HG02840 (cell line): Measurements from ENCODE around the gene BMF.
"Not testable (repeated sequence)": the region's sequence is repeated elsewhere in the genome, so short reads cannot be mapped to it uniquely, and the experiment has no call there.

ENCODE experiments used
- ATAC-seq: cut with Tn5 transposase; IDR thresholded peaks from one replicate; pipeline ENCODE4 v1.9.1; 2021; ENCODE audit warnings: mild to moderate bottlenecking, moderate library complexity, moderate number of reproducible peaks; ENCODE audit not compliant: unreplicated experiment, low FRiP score

Gene BMF

DNA sequence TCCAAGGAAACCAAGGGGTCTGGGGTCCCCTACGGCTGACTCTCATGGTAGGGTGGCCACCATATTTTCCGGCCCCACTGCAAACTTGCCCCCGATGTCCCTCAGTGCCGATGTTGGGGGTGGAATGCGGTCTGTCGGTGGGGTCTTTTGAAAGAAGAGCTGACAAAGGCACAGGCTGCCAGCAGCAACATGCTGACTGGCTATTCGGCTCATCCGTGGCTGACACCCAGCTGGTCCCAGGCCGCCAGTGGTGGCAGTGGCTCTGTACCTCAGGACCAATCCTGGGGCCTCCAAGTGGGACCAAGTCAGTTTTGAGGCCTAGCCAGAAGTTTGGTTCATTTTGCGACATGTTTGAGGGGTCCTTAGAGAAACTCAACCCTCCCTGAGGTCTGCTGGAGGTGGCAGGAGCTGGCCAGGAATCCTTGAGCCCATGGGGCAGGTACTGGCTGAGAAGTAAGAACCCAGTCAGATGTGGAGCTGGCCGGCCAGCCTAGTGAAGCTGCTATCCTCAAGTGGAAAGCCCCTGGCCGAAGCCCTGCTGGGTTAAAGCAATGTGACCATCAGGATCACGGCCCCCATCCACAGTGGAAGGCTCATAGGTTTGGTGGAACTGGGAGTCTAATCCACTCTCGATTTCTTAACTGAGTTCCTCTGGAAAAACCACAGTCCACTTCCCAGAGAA is 17.8 kb downstream of the BMF start:
- ATAC-seq: no peak

GRCh38 chr15:40088929-40089755 is 19.5 kb downstream of the BMF start:
- ATAC-seq: no peak

GRCh38 chr15:40087991-40088928 is 20.4 kb downstream of the BMF start:
- no peak for ATAC-seq

DNA sequence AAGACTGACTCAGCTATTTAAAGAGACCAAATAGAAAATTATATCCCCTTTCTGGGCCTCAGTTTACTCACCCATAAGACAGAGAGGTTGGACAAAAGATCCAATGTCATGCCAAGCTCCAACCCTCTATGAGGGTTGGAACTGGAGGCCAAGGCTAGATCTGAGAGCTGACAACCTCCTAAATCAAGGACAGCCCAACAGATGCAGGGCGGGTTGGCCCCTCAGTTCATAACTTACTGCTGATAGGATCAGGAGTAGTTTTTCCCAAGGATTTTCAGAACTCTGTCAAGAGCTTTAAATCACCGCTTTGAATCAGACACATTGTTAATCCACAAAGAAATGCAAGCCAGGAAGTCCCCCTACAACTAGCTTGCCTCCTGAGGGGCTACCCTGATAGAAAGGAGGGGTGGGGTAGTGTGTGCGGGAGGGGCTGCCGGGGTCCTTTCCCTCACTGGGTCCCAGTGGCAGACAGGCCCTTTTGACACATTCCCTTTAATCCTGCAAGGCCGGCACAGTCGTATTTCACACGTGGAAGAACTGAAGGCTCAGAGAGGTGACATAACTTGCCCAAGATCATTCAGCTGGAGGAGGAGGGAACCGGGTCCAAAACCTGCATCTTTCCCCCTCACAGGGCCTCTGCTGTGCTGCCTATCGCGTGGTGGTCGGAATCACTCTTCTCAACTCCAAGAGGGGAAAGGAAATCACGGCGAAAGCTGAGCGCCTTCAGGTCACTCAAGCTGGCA is 21.4 kb downstream of the BMF start:
- no peak for ATAC-seq

- ATAC-seq: no peak
Measured at GRCh38 chr15:40085266-40085665, 23.4 kb downstream of the BMF start.

DNA sequence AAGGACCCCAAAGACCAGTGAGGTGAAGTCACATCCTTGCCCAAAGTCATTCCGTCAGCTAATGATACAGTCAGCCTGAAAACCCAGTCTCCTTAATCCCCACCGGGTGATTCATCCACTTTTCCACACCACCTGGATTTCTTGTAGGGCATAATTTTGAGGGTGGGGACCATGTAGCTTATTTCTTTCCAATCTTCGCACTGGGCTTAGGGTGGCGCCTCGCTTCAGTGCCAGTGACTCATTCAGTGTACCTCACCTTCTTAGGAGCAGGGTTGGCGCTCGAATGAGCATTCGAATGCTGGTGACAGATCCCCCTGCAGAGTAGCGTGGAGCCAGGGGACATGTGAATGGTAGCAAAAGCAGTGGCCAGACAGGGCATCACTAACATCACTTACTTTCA is 24.0 kb downstream of the BMF start:
- ATAC-seq: no peak

DNA sequence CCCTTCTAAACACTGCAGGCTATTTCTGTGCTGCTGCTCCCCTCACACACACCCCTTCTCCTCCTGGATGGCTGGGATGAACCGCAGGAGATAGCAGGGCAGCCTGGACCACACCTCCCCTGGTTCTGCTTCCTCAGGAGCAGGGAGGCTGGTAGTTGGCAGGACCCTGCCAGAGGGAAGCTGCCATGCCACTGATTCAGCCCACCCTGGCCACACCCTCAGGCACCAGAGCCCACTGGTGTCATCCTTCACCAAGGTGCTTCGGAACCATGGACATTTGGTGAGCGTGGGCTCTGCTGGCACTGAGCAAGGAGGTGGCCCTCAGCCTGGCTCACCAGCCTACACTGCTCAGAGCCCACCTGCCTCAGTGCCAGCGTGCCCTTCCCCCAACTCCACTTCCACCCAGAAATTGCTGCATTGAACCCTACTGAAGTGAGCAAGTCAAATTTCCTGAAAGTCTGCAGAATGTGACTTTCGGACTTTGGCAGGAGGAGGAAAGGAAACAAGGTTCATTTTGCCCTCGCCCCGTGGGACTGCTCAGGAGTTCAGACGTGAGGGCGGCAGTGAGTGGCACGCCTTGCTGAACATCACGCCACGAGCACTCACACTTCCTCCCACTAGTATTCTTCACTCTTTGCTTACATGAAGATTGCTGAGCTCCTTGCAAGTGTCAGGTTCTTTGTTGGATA is 26.3 kb downstream of the BMF start:
- ATAC-seq: no peak

DNA sequence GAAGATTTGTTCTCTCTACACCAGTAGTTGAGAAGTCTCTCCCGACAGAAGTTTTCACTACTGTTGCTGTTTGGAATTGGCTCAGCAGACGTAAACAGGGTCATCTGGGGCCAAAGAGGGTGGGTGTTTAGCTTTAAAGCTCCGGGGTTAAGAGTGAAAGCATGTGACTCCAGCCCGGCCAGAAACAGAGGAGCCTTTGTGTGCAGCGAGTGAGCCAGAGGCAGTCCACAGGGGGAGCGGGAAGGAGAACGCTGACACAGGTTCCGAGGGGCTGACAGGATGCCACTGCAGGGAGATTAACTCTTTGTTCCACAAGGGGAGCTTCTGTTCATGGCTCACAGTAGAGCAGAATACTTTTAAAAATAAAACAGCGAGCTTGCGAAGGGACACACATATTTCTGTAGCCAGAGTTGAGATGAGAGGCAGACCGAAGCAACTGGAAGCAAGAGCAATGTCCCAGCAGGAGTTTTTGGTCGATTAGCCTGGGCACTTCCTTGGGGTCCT is 26.9 kb downstream of the BMF start:
- no peak for ATAC-seq

DNA sequence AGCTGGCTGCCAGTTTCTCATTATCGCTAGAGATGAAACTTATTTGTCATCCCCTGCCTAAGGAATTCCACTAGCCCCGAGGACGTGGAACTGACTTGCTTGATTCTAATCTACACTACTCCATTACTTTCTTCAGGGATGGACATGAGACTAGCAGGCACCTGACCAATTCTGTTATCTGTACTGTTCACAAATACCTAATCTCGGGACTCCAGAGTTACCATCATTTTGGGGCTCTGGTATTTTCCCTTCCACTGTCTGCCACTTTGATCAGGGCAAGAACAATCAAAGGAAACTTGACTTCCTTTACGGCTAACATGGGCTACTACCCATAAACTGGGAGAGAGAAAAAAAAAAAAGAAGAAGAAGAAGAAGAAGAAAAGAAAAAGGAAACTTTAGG is 27.8 kb downstream of the BMF start:
- no peak for ATAC-seq

- ATAC-seq: no peak
Measured at GRCh38 chr15:40080104-40080503, 28.6 kb downstream of the BMF start.

GRCh38 chr15:40079456-40079855 is 29.2 kb downstream of the BMF start:
- ATAC-seq: no peak

DNA sequence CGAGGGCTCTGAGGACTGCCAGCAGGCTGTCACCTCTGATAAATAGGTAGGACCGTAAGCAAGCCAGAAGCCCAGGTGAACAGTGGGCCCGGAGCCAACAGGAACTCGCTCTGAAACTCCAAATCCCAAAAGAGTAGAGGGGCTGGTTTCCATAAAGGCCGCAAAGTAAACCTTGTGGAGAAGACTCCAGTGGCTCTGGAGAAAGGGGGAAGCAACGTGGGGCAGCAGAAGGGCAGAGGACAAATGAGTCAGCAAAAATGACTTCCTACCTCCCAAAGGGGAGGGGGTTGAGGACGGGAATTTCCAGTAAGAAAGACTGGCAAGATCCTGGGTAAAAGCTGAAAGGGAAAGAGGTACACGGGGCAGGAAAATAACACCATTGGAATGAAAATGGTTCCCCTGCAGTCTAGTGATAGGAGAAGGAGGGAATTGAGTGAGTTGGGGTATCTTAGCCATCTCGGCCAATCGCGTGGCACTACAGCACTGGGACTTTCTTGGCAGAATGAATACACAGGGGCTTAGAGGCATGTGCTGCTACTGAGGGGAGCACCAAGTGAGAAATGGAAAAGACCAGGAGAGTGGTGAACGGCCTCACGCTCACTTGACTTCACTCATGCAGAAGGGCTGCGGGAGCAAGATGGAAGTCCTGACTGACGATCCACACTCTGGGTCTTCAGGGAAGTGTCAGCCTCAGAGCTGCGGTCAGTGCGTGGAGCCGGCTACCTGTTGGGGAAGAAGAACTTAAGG is 33.2 kb downstream of the BMF start:
- no peak for ATAC-seq

DNA sequence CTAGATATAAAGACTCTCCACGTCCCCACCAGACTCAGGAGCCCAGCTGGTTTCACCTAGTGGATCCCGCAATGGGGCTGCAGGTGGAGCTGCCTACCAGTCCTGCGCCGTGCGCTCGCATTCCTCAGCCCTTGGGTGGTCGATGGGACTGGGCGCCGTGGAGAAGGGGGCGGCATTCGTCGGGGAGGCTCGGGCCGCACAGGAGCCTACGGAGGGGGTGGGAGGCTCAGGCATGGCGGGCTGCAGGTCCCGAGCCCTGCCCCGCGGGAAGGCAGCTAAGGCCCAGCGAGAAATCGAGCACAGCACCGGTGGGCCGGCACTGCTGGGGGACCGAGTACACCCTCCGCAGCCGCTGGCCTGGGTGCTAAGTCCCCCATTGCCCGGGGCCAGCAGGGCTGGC is 34.0 kb downstream of the BMF start:
- ATAC-seq: not testable (repeated sequence)

GRCh38 chr15:40073716-40074490 is 34.8 kb downstream of the BMF start:
- not testable (repeated sequence) for ATAC-seq

- ATAC-seq: no peak
Measured at GRCh38 chr15:40072216-40072990, 36.3 kb downstream of the BMF start.

DNA sequence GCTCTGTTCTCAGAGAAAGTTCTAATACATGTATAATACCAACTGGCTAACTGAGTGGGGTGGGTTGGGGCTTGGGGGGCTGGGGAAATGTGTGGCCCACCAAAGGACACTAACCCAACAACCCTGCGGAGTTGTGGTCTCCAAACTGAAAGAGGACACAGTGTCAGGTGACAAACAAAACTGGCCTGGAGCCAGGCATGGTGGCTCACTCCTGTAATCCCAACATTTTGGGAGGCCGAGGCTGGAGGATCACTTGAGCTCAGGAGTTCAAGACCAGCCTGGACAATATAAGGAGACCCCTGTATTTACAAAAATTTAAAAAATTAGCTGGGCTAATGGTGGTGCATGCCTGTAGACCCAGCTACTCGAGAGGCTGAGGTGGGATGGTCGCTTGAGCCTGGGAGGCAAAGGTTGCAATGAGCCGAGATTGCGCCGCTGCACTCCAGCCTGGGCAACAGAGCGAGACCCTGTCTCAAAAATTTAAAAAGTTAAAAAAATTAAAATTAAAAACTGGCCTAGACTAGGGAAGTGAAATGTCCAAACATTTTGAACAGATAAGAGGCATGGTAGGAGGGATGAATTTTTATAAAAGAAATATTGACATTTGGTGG is 38.0 kb downstream of the BMF start:
- no peak for ATAC-seq

GRCh38 chr15:40070166-40070557 is 38.5 kb downstream of the BMF start:
- no peak for ATAC-seq
